Stimulated activated CD4-positive, alpha-beta T cell treated with anti-CD3 and anti-CD28 coated beads, Interleukin-15, amount 100 ng/mL, for 24 hours (primary cell): Measurements from ENCODE around the gene PRAMEF27.
"Not testable (repeated sequence)": the region's sequence is repeated elsewhere in the genome, so short reads cannot be mapped to it uniquely, and the experiment has no call there.

Experiments used
- DNase-seq: peaks from one replicate; pipeline ENCODE4 v3.0.0-alpha.2; 2020

The PRAMEF27 gene

DNA sequence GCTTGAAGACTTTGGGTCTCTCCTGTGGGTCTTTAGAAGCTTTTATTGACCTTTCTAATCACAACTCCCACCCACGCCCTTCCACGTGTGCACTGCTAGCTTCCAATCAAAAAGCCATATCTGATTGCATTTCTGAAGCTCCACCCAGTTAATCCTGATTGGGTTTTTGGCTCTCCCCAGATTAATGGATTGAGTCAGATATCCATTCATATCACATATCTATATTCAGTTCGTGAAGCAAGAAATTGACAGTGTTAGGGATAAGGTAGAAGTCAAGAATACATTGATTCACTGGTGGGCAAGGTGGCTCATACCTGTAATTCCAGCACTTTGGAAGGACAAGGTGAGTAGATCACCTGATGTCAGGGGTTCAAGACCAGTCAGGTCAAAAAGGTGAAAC lies at the start of gene PRAMEF27:
Gene PRAMEF27 (minus strand): TSS at position 101 of the 400 bp plus-strand sequence. CDS start 2,916 bp downstream, outside the sequence.
- not testable (repeated sequence) for DNase-seq

DNA sequence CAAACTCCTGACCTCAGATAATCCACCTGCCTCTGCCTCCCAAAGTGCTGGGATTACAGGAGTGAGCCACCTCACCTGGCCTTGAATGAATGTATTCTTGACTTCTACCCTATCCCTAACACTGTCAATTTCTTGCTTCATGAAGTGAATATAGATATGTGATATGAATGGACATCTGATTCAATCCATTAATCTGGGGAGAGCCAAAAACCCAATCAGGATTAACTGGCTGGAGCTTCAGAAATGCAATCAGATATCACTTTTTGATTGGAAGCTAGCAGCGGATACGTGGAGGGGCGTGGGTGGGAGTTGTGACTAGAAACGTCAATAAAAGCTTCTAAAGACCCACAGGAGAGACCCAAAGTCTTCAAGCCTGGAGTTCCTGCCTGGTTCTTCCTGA lies 14.1 kb upstream of the PRAMEF27 start, which contains the start of gene PRAMEF25:
Gene PRAMEF25 (plus strand): TSS at position 301 of the 400 bp plus-strand sequence. CDS start 2,920 bp downstream, outside the sequence.
- DNase-seq: not testable (repeated sequence)

DNA sequence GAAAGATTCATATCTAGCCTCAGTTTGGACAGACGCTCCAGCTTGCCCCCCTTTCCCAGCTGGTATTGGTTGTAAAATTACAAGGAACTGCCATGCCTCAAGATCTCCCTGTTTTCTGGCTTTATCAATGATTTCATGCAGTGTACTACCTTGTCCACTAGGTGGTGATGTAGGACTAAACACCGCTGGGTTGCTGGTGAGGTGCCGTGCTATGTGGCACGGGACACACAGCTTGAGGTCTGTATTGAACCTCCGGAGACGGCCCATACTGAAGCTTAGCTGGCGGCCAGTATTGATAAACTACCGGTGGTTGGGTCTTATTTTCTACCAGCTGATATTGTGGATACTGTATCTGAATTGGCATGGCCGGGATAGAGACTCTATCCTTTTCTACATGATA lies 36.5 kb downstream of the PRAMEF27 start:
- not testable (repeated sequence) for DNase-seq

DNA sequence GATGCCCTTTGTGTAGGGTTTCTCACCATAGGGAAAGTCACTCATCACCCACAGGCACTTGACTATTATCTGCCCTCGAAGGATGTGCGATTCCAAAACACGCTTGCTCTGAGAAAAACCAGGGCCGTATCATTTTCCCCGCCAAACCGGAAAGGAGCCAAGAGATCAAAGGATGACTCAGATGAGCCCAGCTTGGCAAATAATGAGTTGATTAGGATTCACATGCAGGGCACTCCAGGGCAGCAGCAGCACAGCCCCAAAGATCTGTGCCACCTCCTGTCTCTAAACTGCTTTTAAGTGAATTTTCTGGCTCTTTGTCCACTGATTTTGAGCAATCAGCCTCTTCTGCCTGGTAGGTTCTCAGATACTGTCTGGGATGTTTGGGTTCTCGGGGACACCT lies 44.4 kb downstream of the PRAMEF27 start:
- DNase-seq: not testable (repeated sequence)

DNA sequence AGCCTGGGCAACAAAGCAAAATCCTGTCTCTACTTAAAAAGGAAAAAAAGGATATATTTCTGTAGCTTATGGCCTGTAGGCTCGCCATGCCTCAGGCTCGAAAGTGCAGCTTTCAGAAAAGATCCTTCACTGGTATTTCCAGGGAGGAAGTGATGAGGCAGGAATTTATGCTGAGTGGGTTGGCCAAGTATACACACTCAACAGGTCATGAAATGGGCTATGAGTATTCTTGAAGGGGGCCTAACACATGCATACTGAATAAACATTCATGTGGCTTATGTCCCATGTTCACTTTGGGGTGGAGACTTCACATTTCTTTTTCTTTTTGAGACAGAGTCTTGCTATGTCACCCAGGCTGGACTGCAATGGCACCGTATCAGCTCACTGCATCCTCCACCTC lies 47.0 kb downstream of the PRAMEF27 start:
- DNase-seq: not testable (repeated sequence)

DNA sequence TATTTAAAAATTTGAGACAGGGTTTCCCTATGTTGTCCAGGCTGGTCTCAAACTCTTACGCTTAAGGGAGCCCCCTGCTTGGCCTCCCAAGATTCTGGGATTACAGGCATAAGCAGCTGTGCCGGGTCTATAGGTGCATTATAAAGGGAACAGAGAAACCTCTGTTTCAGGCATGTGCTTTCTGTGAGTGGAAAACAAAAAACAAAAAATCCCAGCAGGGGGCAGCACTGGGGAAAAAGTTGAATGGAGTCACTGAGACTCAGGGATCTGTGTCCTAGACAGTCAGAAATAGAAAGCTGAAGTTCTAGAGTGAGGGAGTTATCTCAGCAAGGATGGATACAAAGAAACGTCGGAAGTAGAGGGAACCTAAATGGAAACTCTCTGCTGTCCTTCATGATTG lies 50.6 kb downstream of the PRAMEF27 start:
- not testable (repeated sequence) for DNase-seq
